KOPT-K1 (cell line): Measurements from ENCODE around the gene TBX3.

Experiments
- H3K27ac ChIP-seq: fragments of 200-600 bp; sonication (generic); 2 replicates; pipeline ENCODE4 v1.5.1; 2016; ENCODE audit warnings: antibody characterized with exemption, mild to moderate bottlenecking, low read depth, low read length; ENCODE audit not compliant: poor library complexity, severe bottlenecking
- H3K36me3 ChIP-seq: fragments of 200-600 bp; sonication (generic); 2 replicates; pipeline ENCODE4 v1.5.1; 2017; ENCODE audit warnings: antibody characterized with exemption, mild to moderate bottlenecking, low read length, moderate library complexity; ENCODE audit not compliant: insufficient read depth
- H3K9me3 ChIP-seq: fragments of 200-600 bp; sonication (generic); 2 replicates; pipeline ENCODE4 v1.5.1; 2017; ENCODE audit warnings: antibody characterized with exemption, low read length, mild to moderate bottlenecking; ENCODE audit not compliant: insufficient read depth, poor library complexity, severe bottlenecking

Gene TBX3

DNA sequence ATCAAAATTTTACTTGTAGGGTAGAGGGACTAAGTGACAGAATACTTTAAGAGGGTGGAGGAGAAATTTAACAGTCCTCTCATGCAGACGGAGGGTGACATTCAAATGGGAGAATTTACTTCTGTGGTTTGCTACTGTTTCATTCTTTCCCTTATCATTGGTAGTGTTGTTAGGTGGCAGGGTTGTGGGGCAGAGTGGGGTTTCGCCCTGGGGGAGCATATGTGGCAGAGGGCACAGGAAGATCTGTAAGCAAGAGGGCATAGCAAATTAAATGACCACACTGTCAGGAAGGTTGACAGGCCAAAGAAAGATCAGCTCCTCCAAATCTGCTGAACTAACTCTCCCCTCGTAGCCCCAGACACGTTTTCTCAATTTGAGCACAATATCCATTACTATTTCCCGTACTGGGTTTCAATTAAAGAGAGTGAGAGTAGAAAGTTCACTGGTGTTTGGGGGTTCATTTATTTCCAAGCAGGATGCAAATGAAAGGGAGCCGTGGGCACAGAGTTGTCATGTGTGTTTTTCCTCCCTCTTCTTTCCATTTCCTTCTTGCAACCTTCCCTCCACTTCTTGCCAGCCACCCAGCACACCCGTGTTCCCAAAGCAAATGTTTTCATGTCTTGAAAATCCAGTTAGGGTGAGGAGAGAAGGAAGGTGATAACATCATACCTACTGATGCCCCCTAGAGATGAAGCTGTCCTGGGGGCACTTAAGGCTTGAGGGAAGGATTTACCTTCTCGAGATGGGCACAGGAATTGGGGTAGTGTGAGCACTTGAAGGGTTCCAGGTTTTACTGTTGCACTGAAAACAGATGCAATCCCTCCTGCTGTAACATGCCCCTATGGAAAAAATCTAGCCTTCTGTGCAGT lies 6.5 kb upstream of the TBX3 start:
- H3K36me3 ChIP-seq, result no peaks in the 10 kb centered on the region
- H3K27ac ChIP-seq, result no peak overlapping the region
- H3K9me3 ChIP-seq, result no peaks in the 10 kb centered on the region

DNA sequence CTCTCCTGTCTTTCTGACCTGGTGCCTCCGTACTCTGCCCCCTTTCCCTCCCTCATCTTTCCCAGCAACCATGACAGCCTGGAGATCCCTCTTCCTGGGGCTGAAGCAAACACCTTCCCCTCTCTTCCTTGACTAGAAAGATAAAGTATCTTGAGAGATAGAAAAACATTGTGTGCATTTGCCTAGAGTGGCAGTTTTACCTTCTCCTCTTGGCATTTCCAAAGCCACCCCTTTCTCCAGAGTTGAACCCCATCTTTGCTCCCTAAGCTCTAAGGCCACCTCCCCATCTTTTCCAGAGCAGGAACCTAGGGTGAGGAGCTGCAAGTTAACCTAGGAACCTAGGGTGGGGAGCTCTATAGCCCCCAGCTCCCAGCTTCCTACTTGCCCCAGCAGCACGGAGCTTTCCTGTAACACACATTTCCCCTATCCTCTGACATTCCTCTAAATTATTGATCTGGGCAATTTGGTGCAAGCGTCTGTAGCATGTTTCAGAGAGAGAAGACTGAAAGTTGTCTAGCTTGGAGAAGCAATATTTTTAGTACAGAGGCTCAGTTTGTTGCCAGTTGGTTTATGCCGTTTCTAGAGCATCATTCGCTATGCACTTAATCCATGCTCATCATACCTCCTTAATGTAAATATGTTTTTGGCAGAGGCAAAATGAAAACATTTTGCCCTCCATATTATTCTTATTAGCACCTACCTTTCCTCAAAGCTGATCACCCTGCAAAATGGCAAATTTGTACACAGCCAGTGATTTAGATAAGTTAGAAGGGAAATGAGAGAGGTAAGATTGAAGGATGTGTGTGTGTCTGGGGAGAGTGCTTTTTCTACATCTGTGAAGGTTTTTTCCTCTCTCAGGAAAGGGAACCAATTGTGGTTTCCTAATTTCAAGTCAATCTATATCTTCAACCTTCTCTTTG lies 5.4 kb upstream of the TBX3 start:
- Histone ChIP-seq H3K27ac (no peak overlapping the region), H3K9me3 (peaks cover 6% of the 10 kb centered on the region), H3K36me3 (no peaks in the 10 kb centered on the region)

DNA sequence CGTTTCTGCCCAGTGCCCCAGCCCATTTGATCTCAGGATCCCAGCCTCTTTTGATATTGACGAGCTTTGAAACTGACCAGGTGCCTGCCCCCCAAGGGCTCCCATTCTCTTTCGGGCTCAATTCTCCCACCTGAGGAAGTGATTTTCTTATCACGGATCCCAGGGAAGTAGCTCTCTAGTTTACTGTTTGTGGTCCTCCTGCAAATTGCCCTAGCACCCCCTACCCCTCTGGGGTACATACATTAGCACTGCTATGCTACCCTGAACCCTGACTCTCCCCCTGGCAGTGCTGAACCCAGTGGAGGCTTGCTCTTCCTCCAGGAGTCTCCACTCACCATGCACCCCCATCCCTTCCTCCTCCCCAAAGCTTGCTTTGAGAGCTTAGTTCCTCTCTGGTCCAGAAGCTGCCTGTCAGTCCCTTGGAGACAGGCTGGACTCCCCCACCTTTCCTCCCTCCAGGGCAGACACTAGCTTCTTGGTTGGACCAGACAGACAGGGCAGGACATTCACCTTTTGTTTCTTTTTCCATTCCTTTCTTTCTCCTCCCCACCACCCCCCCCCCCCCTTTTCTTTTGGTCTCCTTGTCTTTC lies 4.4 kb upstream of the TBX3 start:
- H3K9me3 ChIP-seq, result peaks cover 6% of the 10 kb centered on the region
- no peak overlapping the region for H3K27ac ChIP-seq
- no peaks in the 10 kb centered on the region for H3K36me3 ChIP-seq

DNA sequence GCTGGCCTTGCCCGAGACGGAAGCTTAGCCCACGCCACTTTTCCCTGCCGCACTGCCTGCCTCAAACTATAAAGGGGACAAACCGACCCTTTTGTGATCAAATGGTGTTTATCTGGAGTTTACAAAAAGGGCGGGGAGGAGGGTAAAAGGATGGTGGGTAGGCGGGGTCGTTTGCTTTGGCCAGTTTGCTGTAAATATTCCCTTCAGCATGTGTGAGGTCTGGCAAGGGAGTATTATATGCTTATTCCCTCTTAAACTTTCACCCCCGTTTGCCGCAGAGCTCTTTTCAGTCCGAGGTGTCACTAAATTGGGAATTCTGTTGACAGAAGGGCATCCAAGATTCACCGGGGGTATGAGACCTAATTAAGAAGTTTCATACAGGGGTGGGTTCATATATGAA lies 3.8 kb upstream of the TBX3 start:
- Histone ChIP-seq H3K9me3 (peaks cover 6% of the 10 kb centered on the region), H3K36me3 (no peaks in the 10 kb centered on the region), H3K27ac (no peak overlapping the region)

DNA sequence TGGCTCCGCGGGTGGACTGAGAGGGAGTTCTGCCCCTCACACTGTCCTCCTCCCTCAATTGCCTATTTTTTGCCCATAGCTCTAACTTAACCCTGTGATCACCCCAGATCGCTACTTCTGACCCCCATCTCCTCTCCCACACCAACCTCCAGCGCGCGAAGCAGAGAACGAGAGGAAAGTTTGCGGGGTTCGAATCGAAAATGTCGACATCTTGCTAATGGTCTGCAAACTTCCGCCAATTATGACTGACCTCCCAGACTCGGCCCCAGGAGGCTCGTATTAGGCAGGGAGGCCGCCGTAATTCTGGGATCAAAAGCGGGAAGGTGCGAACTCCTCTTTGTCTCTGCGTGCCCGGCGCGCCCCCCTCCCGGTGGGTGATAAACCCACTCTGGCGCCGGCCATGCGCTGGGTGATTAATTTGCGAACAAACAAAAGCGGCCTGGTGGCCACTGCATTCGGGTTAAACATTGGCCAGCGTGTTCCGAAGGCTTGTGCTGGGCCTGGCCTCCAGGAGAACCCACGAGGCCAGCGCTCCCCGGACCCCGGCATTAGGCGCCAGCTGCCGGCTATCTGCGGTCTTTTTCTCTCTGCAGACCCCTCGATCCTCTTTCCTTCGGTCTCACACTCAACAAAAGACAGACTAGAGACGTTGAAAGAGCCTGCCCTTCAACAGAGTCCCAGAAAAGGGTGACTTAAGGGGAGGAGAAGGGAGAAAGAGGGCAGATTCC lies 3.0 kb upstream of the TBX3 start:
- H3K27ac ChIP-seq, result no peak overlapping the region
- no peaks in the 10 kb centered on the region for H3K36me3 ChIP-seq
- H3K9me3 ChIP-seq, result peaks cover 6% of the 10 kb centered on the region

DNA sequence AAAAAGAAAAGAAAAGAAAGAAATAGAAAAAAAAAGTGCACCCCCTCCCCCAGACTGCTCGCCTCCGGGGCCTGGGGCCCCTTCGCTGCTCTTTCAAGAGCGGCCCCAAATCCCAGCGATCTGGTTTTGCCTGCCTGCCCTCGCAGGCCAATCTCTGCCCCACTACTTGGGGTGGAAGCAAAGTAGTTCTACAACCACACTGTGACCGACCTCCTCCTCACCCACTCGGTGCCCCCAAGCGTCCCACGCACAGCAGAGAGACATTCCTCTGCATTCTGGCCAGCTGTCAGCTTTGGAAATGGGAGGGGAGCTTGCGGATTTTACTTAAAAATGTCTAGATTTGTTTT lies 2.4 kb upstream of the TBX3 start:
- H3K27ac ChIP-seq, result no peak overlapping the region

DNA sequence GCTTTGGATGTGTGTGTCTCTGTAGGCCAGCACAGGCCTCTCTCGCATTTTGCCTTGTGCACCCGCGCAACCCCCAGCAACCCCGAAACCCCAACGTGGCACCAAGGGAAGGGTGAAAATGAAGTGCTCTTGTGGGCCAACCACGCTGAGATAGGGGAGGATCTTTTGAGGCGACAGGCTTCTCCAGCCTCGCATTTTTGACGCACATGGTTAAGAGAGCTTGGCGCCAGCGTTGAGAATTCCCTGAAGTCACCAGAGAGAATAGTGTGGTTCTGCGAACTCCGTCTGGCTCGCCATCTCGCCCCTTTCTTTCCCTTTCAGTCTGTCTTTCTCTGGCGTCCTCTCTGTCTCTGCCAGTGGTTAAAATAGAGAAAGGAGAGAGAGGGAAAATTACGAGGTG lies 1.9 kb upstream of the TBX3 start:
- Histone ChIP-seq H3K9me3 (peaks cover 14% of the 10 kb centered on the region), H3K27ac (no peak overlapping the region)

More for the DNA sequence above, 2.4 kb upstream of the TBX3 start:
- Histone ChIP-seq H3K9me3 (peaks cover 9% of the 10 kb centered on the region), H3K36me3 (no peaks in the 10 kb centered on the region)

DNA sequence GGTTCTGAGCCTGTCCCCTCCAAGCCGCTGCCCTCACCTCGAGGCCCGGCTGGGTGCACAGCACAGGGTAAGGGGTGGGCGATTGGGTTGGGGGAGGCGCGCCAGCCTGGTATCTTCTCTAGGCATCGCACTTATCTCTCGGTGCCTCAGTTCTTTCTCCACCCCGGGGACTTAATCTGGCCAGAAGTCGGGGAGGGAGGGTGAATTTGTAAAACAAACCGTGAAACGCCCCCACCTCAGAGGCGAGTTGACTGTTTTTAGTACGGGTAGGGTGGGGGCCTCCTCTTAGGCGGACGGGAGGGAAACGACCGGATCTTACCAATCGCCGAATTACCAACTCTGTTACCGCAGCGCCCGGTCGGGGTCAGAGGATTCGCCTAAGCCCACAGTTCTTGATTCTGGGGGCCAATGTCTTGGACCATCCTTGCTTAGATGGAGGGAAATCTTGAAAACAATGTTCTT lies 1.4 kb upstream of the TBX3 start:
- peaks cover 17% of the 10 kb centered on the region for H3K9me3 ChIP-seq
- H3K36me3 ChIP-seq, result no peaks in the 10 kb centered on the region
- H3K27ac ChIP-seq, result no peak overlapping the region

More for the DNA sequence above, 1.9 kb upstream of the TBX3 start:
- H3K36me3 ChIP-seq, result no peaks in the 10 kb centered on the region

DNA sequence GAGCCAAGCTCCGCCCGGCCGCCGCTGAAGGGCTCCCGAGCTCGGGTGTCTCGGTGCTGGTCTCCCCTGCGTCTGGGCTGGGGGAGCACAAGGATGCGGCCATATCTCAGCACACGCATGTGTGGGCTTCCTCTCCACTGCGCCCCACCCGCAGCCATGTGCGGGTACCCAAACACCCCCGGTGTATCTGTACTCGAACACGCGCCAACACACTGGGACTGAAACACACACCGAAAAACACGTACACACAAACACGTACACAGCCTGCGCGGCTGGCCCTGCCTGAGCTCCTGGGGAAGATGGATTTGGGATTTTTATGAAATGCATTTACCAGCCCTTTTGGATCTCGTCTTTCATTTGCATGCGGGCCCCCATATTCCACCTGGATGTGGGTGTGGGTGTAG lies 897 bp upstream of the TBX3 start:
- H3K9me3 ChIP-seq, result peaks cover 17% of the 10 kb centered on the region
- H3K36me3 ChIP-seq, result no peaks in the 10 kb centered on the region
- H3K27ac ChIP-seq, result no peak overlapping the region

DNA sequence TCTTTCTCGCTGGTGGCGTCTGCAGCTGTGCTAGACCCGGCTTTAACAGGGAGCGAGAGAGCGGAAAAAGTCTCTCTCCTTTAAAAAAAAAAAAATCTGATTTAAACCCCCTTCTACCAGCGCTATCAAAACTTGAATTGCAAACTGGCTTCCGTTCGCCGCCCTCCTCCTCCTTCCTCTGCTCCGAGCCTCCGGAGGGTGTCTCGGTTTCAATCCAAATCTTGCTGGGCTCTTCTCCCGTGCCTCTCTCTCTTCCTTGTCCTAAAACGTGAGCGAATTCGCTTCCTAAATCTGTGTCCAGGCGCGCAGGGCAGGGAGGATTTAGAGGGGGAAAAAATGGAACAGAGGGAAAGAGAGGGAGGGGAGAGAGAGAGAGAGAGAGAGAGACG lies 272 bp downstream of the TBX3 start:
- Histone ChIP-seq H3K27ac (no peak overlapping the region), H3K36me3 (no peaks in the 10 kb centered on the region), H3K9me3 (peaks cover 22% of the 10 kb centered on the region)

DNA sequence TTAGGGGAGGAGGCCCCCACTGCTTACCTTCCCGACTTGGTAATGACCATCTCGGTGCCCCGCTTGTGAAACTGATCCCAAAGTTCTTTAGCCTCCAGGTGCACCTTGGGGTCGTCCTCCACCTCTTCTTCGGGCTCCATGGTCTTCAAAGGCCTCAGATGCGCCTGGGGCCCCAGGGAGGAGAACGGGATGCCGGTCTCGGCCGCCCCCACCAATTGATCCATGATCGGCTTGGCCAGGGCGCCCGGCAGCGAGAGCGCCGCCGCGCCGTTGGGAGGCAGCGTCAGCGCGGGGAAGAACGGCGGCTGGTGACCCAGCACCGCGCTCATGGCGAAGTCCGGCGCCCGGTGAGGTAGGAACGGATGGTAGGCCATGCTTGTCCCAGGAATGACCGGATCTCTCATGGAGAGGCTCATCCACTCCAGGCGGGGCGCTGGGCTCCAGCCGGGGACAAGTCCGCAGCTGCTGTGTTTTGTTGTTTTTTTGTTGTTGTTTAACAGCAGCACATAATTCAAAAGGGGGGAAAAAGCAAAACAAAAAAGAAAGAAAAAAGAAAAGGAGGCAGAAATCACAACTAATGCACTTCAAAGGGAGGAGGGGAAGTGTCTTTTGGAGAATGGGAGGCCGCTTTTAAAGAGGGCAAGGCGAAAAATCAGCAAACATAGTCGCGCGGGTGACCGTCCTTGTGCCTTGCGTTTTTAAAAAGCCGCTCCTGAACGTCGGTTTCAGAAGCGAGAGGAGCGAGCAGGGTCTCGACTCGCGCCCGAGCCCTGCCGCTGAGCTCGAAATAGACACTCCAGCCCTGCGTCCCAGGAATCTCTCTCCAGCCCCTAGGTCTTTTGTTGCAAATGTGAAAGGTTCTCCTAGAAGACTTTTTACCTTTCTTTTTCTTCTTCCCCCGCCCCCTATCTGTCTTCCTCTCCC lies 928 bp downstream of the TBX3 start:
- Histone ChIP-seq H3K9me3 (peaks cover 22% of the 10 kb centered on the region), H3K27ac (no peak overlapping the region), H3K36me3 (no peaks in the 10 kb centered on the region)

DNA sequence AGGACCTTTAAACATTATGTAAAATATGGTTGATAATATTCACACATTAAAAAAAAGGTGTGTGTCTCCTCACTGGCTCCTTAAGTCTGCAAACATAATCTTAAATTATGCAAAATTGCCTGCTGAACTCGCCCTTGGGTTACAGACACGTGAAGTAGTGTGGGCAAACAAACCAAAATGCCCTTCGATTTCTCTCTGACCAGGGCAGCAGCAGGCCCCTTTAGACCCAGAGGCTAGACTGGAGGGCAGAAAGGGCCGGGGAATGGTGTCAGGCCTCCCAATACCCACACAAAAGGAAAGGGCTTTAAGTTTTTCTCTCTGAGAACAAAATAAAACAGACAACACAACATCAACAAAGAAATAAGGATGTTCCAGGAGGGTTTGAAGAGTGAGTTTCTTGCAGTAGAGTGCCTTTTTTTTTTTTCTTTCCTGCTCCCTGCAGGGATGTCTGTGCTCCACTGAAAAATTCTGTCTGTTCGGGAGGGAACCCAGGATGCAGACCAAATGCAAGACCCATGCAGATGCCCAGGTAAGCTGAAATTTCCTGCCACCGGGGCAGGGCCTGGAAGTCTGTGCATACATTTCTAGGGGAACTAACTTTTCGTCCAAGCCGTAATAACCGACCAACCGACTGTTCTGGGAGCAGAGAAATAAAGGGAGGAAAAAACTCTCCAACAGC lies 1.7 kb downstream of the TBX3 start:
- Histone ChIP-seq H3K27ac (no peak overlapping the region), H3K9me3 (peaks cover 22% of the 10 kb centered on the region), H3K36me3 (no peaks in the 10 kb centered on the region)

DNA sequence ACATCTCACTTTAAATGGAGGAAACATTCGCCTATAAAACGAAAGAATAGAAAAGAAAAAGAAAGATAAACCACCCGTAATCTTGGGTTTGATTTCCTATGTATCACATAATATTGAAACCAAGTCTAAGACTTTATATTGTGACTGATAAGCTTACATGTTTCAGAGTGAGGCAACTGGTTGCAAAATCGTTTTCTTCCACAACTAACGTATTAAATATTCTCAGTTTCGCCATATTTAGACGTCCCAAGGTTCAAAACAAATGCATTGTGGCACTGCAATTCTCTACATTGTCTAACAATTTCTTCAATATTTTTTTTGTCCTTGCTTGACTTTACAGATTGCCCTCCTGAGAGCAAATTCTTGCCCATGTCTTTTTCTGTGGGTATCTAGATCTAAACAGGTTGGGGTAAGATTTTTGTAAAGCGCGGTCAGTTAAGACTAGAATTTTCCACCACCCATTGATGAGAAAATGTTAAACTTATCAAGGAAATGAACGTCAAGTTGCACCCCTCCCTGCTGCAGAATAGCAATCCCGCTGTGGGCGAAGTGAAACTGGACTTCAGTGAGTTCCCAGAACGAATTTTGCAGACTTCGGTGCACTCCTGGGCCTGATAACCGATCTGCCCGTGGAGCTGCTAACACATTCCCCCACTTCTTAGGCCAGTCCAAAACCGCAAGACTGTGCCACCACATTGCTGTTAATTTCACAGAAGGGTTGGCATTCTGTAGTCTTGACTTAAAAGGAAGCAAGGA lies 2.7 kb downstream of the TBX3 start:
- Histone ChIP-seq H3K27ac (no peak overlapping the region), H3K9me3 (peaks cover 22% of the 10 kb centered on the region), H3K36me3 (no peaks in the 10 kb centered on the region)
